Gastroesophageal sphincter (tissue), 4 donors: ENCODE data around the gene ZNF180. TPM values are rescaled to one million over a fixed set of nuclear protein-coding genes. Genes with fewer than 3 reads are reported as not detected.
"Not testable (repeated sequence)": the region's sequence is repeated elsewhere in the genome, so short reads cannot be mapped to it uniquely, and the experiment has no call there.

ENCODE experiments used
- ATAC-seq: fragments of 150-250 bp; one replicate; pipeline ENCODE4 v1.9.1; 2016; ENCODE audit warnings: mild to moderate bottlenecking, moderate library complexity
- H3K27ac ChIP-seq, 4 donors: fragments of 200-600 bp; sonication (generic) in 3 of 4; 1 replicate in 3 of 4; 2 replicates in 1 of 4; pipeline ENCODE4 v1.5.1; 2016 to 2019
- H3K27me3 ChIP-seq: fragments of 200-600 bp; sonication (generic); one replicate; pipeline ENCODE4 v1.5.1; 2019
- H3K36me3 ChIP-seq, 2 donors: fragments of 200-600 bp; sonication (generic); one replicate each; pipeline ENCODE4 v1.5.1; 2019; ENCODE audit warnings: control low read depth in 1 of 2
- H3K4me1 ChIP-seq, 3 donors: fragments of 200-600 bp; sonication (generic); 1 replicate in 2 of 3; 2 replicates in 1 of 3; pipeline ENCODE4 v1.5.1; 2016 to 2019; ENCODE audit warnings: control low read depth in 2 of 3
- H3K4me3 ChIP-seq, 2 donors: fragments of 200-600 bp; sonication (generic); one replicate each; pipeline ENCODE4 v1.5.1; 2019; ENCODE audit warnings: mild to moderate bottlenecking in 1 of 2, moderate library complexity in 1 of 2
- H3K9me3 ChIP-seq, 3 donors: fragments of 200-600 bp; sonication (generic); one replicate each; pipeline ENCODE4 v1.5.1; 2017 to 2019; ENCODE audit warnings: control low read depth in 2 of 3
- CTCF ChIP-seq, 4 experiments: fragments of 200-600 bp in 2 of 4; fragments of 450-650 bp in 2 of 4; sonication (generic) in 1 of 4; IDR thresholded peaks; one replicate each; pipeline ENCODE4 v1.5.1; 2017 to 2019; ENCODE audit warnings: antibody characterized with exemption in 4 of 4, mild to moderate bottlenecking in 2 of 4, moderate library complexity in 2 of 4
- EP300 ChIP-seq: sonication (generic); formaldehyde crosslinking; IDR thresholded peaks from one replicate; pipeline ENCODE4 v1.6.1; 2017; ENCODE audit warnings: antibody characterized with exemption, mild to moderate bottlenecking
- POLR2A ChIP-seq, 2 donors: fragments of 450-650 bp; IDR thresholded peaks; one replicate each; pipeline ENCODE4 v1.6.1; 2017; ENCODE audit warnings: antibody characterized with exemption in 2 of 2, mild to moderate bottlenecking in 2 of 2, moderate library complexity in 1 of 2
- POLR2AphosphoS5 ChIP-seq: sonication (generic); formaldehyde crosslinking; IDR thresholded peaks from one replicate; pipeline ENCODE4 v1.6.1; 2017; ENCODE audit warnings: antibody characterized with exemption
- WGBS, 2 donors: methylation state at CpG; one replicate each; pipeline ENCODE4 v1.1.5; 2018; ENCODE audit warnings: low coverage in 1 of 2; 5-methylcytosine and 5-hydroxymethylcytosine counted together
- total RNA-seq, 4 donors: library from RNA; depleted of rRNA; stranded (reverse); fragments of >200 nt; gene quantifications; one replicate each; pipeline ENCODE4 v1.1.0, GENCODE V29; 2016

The ZNF180 gene
- total RNA-seq, 4 donors from 2014 or later = 7.3 to 12.7 (median 9.3) TPM

DNA sequence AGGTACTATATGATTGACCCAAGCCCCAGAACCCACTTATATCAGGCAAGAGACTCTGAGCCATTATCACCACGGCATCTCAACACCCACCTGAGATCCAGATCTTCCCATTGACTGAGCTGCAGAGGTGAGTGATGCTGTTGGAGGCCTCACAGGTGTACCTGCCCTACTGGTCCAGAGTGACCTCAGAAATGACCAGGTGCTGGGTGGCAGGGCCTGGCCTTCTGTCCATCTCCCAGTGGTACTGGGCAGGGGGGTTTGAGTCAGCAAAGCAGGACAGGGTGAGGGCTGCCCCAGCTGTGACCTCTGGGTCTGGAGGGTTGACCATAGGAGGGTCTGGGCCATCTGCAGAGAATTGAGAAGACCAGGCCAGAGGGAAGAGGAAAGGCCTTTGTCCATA, 42.3 kb upstream of the ZNF180 start:
- Histone ChIP-seq H3K36me3 (no peaks in the 10 kb centered on the region), H3K9me3 (no peaks in the 10 kb centered on the region), H3K27ac (no peak overlapping the region), H3K27me3 (peaks cover 40% of the 10 kb centered on the region), H3K4me3 (no peak overlapping the region), H3K4me1 (no peaks in the 10 kb centered on the region)
- TF ChIP-seq EP300 (no peak), CTCF (IDR thresholded peaks at IDR 0.05) (no peak), POLR2A (IDR thresholded peaks at IDR 0.05) (no peak), POLR2AphosphoS5 (no peak)
- 88% methylated on average over 1 of the region's 1 CpG; no CpG with 5 or more reads in 1 of the 2 donors for WGBS, 2 donors
- no peak for ATAC-seq

- Histone ChIP-seq H3K4me1 (no peaks in the 10 kb centered on the region), H3K27ac (no peak overlapping the region), H3K4me3 (no peak overlapping the region), H3K9me3 (no peaks in the 10 kb centered on the region), H3K36me3 (no peaks in the 10 kb centered on the region), H3K27me3 (peaks cover 52% of the 10 kb centered on the region)
- ATAC-seq = no peak
- TF ChIP-seq POLR2A (IDR thresholded peaks at IDR 0.05) (no peak), CTCF (IDR thresholded peaks at IDR 0.05) (no peak), POLR2AphosphoS5 (no peak), EP300 (no peak)
- WGBS, 2 donors = 90 to 100% methylated on average over 3 to 5 of the region's 8 CpGs
Observed at GRCh38 chr19:44540736-44541135, 40.4 kb upstream of the ZNF180 start.

GRCh38 chr19:44539991-44540390, 39.7 kb upstream of the ZNF180 start:
- 68 to 73% methylated on average over 6 of the region's 6 CpGs for whole genome bisulfite sequencing, 2 donors
- Histone ChIP-seq H3K27ac (no peak overlapping the region), H3K4me1 (no peaks in the 10 kb centered on the region), H3K9me3 (no peaks in the 10 kb centered on the region), H3K4me3 (no peak overlapping the region), H3K27me3 (peaks cover 54% of the 10 kb centered on the region), H3K36me3 (no peaks in the 10 kb centered on the region)
- ATAC-seq = no peak
- no peak for TF ChIP-seq CTCF (IDR thresholded peaks at IDR 0.05)
- TF ChIP-seq POLR2AphosphoS5 = no peak
- no peak for TF ChIP-seq POLR2A (IDR thresholded peaks at IDR 0.05)
- no peak for TF ChIP-seq EP300

DNA sequence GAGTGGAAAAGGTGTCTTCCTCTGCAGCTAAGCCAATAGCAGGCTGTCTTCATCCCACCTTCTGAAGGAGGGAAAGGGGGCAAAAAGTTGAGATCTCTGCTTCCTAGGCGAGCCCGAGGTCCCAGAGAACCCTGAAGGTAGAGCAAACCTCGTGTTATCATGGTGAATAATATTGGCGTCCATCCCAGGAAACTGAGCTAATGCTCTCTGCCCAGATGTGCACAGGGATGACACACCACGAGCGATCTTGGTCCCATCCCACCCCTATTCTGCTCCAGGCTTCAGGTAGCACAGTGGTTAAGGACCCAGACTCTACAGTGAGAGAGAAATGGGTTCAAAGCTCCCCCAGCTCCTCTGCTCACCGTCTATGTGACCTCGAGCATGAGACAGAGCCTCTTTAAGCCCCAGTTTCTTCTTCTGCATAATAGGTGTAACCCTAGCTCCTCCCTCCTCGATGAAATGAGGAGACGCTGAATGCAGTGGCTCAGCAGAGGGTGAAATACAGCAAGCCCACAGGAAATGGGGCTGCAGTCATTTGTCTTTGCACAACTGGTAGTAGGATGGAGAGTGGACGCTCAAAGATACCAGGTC, 39.0 kb upstream of the ZNF180 start:
- no peaks in the 10 kb centered on the region for H3K36me3 ChIP-seq
- no peak for ATAC-seq
- no peak for TF ChIP-seq POLR2A (IDR thresholded peaks at IDR 0.05)
- no peak for TF ChIP-seq CTCF (IDR thresholded peaks at IDR 0.05)
- no peak for TF ChIP-seq EP300
- no peak for TF ChIP-seq POLR2AphosphoS5
- H3K4me1 ChIP-seq = no peaks in the 10 kb centered on the region
- no peak overlapping the region for H3K27ac ChIP-seq
- WGBS, 2 donors = 66% methylated on average over 3 to 10 of the region's 11 CpGs
- H3K27me3 ChIP-seq = peaks cover 56% of the 10 kb centered on the region
- no peak overlapping the region for H3K4me3 ChIP-seq
- no peaks in the 10 kb centered on the region for H3K9me3 ChIP-seq

DNA sequence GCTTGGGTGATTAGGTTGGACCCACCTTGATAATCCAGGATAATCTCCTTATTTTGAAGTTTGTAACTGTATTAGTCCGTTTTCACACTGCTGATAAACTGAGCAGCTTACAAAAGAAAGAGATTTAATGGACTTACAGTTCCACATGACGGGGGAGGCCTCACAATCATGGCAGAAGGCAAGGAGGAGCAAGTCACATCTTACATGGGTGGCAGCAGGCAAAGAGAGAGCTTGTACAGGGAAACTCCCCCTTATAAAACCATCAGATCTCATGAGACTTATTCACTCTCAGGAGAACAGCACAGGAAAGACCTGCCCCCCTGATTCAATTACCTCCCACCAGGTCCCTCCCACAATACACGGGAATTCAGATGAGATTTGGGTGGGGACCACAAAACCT, 35.0 kb upstream of the ZNF180 start:
- not testable (repeated sequence) for H3K4me1 ChIP-seq, H3K4me3 ChIP-seq, H3K9me3 ChIP-seq, ATAC-seq, H3K36me3 ChIP-seq, H3K27ac ChIP-seq
- peaks cover 66% of the 10 kb centered on the region for H3K27me3 ChIP-seq
- 41 to 47% methylated on average over 3 of the region's 3 CpGs for WGBS, 2 donors
